Bronchial epithelial cell (primary cell): ENCODE results near the gene PPP2R3B. TPM values are rescaled to one million over a fixed set of nuclear protein-coding genes. Genes with fewer than 3 reads are reported as not detected.

Experiments used
- DNase-seq: peaks from one replicate; pipeline ENCODE4 v3.0.0-alpha.2; 2010; ENCODE audit warnings: low read depth
- FAIRE-seq: peaks from 2 replicates; lab custom pipeline; 2011; peaks lifted over from hg19 to GRCh38; lab: Jason Lieb, UNC
- H3K27me3 ChIP-seq: 2 replicates; pipeline ENCODE4 v1.5.1; 2011; ENCODE audit warnings: low read length; ENCODE audit not compliant: control insufficient read depth, insufficient read depth
- H3K36me3 ChIP-seq: 2 replicates; pipeline ENCODE4 v1.5.1; 2011; ENCODE audit warnings: low read length; ENCODE audit not compliant: control insufficient read depth, insufficient read depth
- H3K4me3 ChIP-seq: 2 replicates; pipeline ENCODE4 v1.5.1; 2011; ENCODE audit warnings: mild to moderate bottlenecking, low read depth, low read length, control low read depth
- CTCF ChIP-seq: IDR thresholded peaks from 2 replicates; pipeline ENCODE4 v1.5.1; 2011; ENCODE audit warnings: mild to moderate bottlenecking, moderate library complexity, low read length, control low read depth, inconsistent platforms; ENCODE audit not compliant: insufficient read depth, severe bottlenecking
- total RNA-seq: library from RNA; depleted of rRNA; stranded (reverse); fragments of >200 nt; gene quantifications from 2 replicates; pipeline ENCODE4 v1.2.1, GENCODE V29; 2014

PPP2R3B gene
- total RNA-seq, 1 donor from 2014 or later, result 11.8 TPM

GRCh38 chrX:300334-300733 lies 86.4 kb downstream of the PPP2R3B start:
- FAIRE-seq (no peak), DNase-seq (no peak)
- no peak overlapping the region for H3K4me3 ChIP-seq
- TF ChIP-seq CTCF, result no peak
- peaks cover 7% of the 10 kb centered on the region for H3K36me3 ChIP-seq
- H3K27me3 ChIP-seq, result no peaks in the 10 kb centered on the region

- DNase-seq (no peak), FAIRE-seq (no peak)
- H3K27me3 ChIP-seq, result no peaks in the 10 kb centered on the region
- peaks cover 7% of the 10 kb centered on the region for H3K36me3 ChIP-seq
- H3K4me3 ChIP-seq, result no peak overlapping the region
- no peak for TF ChIP-seq CTCF
Observed at GRCh38 chrX:298993-299392, 87.7 kb downstream of the PPP2R3B start.

- no peak for DNase-seq
- H3K4me3 ChIP-seq, result no peak overlapping the region
- H3K36me3 ChIP-seq, result peaks cover 16% of the 10 kb centered on the region
- no peak for FAIRE-seq
- TF ChIP-seq CTCF, result no peak
- no peaks in the 10 kb centered on the region for H3K27me3 ChIP-seq
Observed at GRCh38 chrX:295136-295535, 91.6 kb downstream of the PPP2R3B start.

- DNase-seq (no peak), FAIRE-seq (no peak)
- TF ChIP-seq CTCF, result no peak
- no peaks in the 10 kb centered on the region for H3K27me3 ChIP-seq
- H3K36me3 ChIP-seq, result peaks cover 20% of the 10 kb centered on the region
- no peak overlapping the region for H3K4me3 ChIP-seq
Observed at GRCh38 chrX:292900-293897, 93.5 kb downstream of the PPP2R3B start.

- no peak overlapping the region for H3K4me3 ChIP-seq
- H3K27me3 ChIP-seq, result no peaks in the 10 kb centered on the region
- FAIRE-seq, result no peak
- no peak for DNase-seq
- peaks cover 20% of the 10 kb centered on the region for H3K36me3 ChIP-seq
- TF ChIP-seq CTCF, result no peak
Observed at GRCh38 chrX:291411-291901, 95.3 kb downstream of the PPP2R3B start.
